HG03039 (cell line): ENCODE measurements around the gene TMBIM1.
A peak's percentile ranks its signal among the peaks of the same experiment; 100 is the strongest.
"Not testable (repeated sequence)": the region's sequence is repeated elsewhere in the genome, so short reads cannot be mapped to it uniquely, and the experiment has no call there.

Source experiments
- ATAC-seq: cut with Tn5 transposase; IDR thresholded peaks from one replicate; pipeline ENCODE4 v1.9.1; 2021; ENCODE audit warnings: mild to moderate bottlenecking, moderate library complexity; ENCODE audit not compliant: unreplicated experiment

TMBIM1 gene

DNA sequence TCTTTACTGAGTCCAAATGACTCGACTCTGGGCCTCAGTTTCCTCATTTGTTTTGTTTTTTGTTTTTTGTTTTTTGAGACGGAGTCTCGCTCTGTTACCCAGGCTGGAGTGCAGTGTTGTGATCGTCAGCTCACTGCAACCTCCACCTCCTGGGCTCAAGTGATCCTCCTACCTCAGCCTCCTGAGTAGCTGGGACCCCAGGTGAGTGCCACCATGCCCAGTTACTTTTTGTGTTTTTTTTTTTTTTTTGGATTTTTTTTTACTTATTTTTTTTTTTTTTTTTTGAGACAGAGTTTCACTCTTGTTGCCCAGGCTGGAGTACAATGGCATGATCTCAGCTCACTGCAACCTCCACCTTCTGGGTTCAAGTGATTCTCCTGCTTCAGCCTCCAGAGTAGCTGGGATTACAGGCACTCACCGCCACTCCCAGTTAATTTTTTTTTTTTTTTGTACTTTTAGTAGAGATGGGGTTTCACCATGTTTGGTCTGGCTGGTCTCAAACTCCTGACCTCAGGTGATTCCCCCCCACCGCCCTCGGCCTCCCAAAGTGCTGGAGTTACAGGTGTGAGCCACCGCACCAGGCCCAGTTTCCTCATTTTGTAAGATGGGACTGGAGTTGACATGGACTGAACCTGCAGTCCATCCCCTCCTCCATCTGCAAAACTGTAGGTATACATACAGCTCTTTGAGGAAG is 18.9 kb downstream of the TMBIM1 start:
- not testable (repeated sequence) for ATAC-seq

DNA sequence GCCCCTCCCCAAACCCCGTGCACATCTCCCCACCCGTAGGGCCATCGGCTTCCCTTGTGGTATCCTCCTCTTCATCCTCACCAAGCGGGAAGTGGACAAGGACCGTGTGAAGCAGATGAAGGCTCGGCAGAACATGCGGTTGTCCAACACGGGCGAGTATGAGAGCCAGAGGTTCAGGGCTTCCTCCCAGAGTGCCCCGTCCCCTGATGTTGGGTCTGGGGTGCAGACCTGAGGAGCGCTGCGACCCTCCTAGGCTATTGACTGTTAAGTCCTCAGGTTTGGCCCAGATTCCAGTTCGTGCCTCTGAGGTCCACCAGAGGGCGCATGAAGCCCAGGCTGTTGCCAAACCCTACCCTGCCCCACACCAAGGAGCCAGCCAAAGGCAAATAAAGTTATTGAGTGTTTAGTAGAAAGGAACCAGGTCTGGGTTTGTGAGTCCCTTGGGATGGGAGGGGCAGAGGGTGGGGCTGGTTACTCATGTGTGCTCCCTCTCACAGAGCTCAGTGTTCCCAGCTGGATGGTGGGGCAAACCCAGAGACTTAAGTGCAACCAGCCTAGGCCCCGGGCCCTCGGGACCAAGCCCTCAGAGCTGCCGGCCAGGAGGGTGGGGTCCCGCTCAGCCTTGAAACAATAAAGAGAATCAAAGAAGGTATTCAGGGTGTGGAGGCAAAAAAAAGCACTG is 19.6 kb downstream of the TMBIM1 start:
- ATAC-seq, result no peak

DNA sequence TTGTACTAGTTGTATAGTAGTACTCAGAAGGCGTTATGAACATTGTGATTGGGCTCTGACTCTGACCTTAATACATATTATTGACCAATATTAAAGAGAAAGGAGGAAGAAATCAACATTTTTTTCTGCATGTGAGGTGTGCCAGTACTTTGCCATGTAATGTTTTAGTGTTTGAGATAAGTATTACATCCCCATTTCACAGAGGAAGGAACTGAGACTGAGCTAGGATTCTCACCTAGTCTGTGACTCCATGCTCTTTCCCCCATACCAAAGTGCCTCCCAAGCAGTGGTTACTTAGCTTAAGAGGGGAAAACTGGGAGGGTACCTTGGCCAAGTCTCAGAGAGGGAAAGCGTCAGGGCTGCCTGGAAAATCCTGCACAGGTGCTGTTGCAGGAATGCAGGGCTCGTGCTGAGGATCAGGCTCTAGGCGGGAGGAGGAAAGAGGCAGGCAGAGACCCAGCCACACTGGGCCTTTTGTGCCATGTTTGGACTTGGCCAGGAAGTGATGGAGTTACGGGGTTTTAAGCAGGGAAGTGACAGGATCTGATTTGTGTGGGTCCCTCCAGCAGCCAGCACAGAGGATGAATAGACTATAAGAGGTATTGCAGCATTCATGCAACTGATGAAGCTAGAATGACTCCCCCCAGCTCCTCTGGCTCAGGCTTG is 20.3 kb downstream of the TMBIM1 start:
- no peak for ATAC-seq

DNA sequence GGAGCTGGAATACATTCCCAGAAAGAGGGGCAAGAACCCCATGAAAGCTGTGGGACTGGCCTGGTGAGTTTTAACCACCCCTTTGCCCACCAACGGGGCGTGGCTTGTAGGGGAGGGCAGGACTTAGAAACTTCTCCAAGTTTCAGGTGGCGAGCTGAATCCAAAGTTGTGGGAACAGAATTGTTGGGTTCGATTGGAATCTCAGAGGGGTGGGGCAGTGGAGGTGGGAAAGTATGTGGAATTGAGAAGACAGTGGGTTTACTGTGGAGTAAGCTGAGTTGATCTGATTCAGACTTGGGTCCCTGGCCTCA is 20.9 kb downstream of the TMBIM1 start:
- ATAC-seq, result no peak

DNA sequence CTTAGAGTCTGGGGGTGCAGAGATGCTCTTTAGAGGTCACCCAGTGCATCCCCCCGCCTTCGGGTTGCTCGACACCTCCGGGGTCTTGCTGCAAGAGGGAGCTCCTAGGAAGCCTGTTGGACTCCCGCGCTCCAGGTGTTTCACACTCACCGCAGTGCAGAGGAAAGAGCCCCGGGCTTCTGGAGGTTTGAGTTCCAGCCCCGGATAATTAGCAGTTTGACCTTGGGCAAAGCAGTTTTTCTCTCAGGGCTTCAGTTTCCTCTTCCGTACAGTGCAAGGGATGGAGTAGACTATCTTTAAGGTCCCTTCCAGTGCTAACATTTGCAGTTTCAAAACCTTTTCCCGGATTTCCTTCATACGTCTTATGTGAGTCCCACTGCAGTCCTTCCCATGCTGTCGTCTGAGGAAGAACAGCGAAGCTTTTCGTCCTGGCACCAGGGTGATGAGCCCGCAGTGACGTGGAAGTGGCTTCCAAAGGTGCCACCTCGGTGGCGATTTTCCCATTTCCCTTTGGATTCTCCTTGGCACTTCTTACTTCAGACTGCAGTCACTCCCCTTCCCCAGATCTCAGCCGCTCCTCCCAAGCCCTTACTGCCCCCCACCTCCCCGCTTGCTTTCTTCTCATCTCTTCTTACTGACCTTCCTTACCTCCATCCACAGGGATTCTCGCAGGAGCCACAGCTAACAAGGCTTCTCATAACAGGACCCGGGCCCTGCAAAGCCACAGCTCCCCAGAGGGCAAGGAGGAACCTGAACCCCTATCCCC is 21.4 kb downstream of the TMBIM1 start:
- no peak for ATAC-seq

DNA sequence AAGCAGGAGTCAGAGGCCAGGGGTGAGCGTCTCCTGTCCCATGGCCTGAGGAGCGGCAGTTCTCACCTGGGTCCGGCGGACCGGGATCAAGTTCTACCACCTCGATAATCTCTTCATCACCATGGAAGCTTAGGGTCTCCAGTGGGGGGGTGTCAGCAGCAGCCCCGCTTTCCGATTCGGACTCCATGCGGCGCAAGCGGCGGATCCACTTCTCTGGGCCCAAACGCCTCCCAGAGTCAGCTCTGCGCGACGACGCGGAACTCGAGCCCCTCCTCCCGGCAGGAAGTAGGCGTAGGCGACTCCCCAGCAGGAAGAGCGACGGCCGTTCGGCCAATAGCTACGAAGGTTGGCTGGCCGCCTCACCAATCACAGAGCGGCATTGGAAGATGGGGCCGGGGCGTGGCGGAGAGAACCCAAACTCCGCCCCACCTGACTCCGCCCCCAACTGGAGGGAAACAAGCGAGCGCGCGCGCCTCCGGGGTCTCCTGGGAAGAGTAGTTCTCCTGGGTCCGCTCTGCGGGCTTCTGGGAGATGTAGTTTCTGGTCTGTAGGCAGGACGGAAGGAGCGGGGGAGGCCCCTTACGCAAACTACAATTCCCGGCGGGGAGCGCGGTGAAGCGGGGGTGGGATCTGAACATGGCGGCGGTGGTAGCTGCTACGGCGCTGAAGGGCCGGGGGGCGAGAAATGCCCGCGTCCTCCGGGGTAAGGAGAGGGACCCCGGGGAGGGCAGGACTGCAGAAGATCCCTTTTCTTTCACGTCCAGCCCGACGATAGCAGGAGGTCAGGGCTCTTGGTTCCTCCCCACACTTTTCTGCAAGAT is 22.2 kb downstream of the TMBIM1 start, which contains the start of the genes AAMP and PNKD:
Gene AAMP, minus strand, starts transcription at position 238 of the 821 bp plus-strand sequence. Its CDS starts 51 bp downstream, at position 187.
Gene PNKD, plus strand, starts transcription at position 620 of the 821 bp plus-strand sequence. Its CDS starts 17 bp downstream, at position 637.
- peak; percentile 87 for ATAC-seq

DNA sequence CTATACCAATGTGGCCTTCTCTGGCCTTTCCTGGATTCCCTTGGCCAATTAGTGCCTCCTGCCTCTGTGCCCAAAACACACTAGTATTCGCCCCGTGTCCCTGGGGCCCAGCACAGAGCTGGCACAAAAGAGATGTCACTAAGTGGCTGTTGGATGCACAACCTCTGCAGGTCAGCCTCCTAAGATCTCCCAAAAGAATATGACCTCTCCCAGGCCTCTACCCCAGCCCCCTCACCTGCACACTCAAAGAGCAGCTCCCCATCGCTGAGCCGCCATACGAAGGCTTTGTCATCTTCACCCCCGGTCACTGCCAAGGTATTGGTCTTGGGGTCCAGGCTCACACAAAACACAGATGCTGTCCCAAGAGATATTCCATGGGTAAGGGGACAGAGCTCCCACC is 25.0 kb downstream of the TMBIM1 start:
- ATAC-seq, result no peak

DNA sequence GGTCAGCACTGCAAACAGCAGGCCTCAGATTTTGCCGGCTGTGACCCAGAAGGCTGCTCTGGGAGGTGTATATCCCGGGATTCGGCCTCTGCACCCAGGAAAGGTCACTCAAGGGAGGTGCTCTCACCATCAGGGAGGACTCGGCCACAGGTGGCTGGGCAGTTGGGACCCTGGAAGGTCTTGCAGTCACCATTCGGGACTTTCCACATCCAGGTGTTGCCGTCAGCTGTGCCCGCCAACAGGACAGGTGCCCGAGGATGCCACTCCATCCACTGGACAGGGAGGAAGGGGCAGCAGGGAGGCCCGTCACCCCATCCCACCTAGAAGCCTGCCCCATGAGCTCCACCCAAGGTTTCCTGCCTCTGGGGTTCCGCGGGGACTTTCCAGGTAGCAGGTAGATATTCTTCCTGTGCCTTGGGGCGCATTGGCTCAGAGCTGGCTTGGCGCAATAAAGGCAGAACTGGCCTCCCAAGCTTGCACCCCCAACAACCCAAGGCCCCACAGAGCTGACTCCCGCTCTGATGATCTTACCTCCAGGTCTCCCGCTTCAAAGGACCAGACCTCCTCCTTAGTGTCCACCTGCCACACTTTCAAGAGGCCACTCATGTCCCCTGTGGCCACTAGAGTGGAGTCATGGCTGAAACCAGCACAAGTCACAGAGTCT is 25.9 kb downstream of the TMBIM1 start:
- no peak for ATAC-seq

DNA sequence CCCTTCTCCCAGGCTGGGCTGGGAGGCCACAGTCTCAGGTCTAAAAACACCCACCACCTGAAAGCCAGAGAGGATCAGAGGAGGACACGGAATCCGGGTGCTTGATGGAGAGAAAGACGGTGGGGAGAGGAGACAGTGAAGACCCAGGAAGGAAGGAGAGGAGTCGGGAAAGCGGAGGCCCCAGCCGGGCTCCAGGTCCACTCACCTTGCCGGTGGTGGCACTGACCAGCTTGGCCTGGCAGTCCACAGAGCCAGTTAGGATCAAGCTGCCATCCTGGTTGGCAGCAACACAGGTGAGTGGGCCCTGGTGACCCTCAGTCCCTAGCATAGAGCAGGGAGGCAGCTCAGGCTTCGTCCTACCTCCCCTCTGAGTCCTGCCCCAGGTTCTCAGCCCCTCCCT is 26.7 kb downstream of the TMBIM1 start:
- no peak for ATAC-seq

DNA sequence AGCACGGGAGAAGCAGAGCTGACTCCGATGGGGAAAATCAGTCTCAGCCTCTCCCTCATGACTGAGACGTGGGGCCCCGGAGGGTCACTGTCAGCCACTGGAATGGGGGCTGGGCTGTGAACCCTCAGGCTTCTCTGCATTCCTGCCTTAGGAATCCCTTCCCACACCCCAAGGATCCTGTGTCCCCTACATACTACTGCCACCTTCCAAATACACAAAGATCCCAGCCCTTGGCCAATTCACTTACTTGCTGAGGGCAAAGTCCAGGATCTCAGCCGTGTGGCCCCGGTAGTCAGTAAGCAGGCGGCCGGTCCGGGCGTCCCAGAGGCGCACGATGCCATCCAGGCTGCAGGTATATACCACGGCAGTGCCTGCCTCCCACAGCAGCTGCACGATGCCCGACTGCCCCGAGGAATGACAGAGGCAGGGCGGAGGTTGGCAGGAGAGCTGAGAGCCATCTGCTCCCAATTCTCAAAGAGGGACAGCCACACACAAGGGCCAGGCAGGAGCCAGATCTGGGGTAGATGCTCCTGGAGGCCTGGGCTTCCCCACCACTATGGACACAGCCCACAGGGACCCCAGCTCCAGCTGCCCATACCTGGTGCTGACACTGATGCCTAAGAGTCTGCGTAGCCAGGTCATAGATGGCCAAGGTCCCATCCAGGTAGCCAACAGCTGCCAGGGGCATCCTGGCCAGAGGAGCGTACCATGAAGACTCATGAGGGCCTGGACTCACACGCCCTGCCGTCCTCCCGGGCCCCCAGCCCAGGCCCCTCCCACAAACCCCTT is 27.3 kb downstream of the TMBIM1 start:
- ATAC-seq, result no peak

DNA sequence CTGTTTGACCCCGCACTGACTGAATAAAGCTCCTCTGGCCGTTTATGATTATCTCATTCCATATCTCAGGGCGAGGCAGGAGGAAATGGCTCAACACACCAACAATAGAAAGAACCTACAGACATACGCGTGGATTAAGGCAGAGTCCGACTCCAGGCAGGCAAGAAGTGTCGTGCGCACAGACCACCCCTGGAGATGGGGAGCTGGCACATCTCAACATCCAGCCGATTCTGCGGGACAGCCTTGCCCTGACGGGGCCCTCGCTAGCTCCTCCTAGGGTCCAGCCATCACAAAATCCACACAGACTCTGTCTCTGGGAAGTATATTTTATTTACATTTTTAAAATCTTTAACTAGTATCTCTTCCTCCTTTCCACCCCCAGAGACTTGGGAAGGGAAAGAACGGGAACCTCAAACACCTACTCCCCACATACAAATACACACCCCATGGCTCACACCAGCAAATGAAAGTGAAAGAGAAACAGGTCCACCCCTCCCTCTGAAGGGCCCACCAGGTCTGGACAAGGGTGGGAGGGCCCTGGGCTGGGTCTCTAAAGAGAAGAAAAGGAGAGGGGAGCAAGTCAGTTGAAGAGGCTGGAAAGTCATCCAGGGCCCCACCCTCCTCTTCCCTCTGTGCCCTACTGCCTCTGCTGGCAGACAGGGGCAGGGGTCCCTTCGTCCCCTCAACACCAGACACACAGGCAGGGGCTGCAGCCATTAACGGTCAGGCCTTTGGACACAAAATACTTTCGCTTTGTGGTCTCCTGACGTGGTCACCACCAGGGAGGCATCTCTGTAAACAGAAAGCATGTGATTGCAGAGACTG is 28.3 kb downstream of the TMBIM1 start:
- ATAC-seq, result no peak

DNA sequence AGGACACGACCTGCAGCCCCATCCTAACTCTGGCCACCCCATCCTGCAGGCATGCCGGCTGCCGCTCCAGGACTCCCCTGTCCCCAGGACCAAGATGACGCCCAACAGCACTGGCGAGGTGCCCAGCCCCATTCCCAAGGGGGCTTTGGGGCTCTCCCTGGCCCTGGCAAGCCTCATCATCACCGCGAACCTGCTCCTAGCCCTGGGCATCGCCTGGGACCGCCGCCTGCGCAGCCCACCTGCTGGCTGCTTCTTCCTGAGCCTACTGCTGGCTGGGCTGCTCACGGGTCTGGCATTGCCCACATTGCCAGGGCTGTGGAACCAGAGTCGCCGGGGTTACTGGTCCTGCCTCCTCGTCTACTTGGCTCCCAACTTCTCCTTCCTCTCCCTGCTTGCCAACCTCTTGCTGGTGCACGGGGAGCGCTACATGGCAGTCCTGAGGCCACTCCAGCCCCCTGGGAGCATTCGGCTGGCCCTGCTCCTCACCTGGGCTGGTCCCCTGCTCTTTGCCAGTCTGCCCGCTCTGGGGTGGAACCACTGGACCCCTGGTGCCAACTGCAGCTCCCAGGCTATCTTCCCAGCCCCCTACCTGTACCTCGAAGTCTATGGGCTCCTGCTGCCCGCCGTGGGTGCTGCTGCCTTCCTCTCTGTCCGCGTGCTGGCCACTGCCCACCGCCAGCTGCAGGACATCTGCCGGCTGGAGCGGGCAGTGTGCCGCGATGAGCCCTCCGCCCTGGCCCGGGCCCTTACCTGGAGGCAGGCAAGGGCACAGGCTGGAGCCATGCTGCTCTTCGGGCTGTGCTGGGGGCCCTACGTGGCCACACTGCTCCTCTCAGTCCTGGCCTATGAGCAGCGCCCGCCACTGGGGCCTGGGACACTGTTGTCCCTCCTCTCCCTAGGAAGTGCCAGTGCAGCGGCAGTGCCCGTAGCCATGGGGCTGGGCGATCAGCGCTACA is 29.4 kb downstream of the TMBIM1 start:
- no peak for ATAC-seq

DNA sequence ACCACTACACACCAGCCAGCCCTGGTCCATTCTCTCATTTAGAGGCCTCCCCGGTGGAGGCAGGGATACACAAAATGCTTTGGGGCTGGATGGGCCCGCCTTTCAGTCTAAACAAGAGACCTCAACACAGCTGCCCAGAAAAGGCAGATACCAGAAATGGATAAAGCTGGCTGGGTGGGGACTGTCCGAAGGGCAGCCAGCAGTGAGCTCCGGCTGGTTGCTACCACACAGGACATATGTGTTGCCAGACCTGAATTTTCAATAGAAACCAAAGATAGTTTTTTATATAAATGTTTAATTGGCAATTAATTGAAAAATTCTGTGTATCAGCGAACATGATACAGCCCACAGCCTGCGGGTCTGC is 30.1 kb downstream of the TMBIM1 start:
- no peak for ATAC-seq

DNA sequence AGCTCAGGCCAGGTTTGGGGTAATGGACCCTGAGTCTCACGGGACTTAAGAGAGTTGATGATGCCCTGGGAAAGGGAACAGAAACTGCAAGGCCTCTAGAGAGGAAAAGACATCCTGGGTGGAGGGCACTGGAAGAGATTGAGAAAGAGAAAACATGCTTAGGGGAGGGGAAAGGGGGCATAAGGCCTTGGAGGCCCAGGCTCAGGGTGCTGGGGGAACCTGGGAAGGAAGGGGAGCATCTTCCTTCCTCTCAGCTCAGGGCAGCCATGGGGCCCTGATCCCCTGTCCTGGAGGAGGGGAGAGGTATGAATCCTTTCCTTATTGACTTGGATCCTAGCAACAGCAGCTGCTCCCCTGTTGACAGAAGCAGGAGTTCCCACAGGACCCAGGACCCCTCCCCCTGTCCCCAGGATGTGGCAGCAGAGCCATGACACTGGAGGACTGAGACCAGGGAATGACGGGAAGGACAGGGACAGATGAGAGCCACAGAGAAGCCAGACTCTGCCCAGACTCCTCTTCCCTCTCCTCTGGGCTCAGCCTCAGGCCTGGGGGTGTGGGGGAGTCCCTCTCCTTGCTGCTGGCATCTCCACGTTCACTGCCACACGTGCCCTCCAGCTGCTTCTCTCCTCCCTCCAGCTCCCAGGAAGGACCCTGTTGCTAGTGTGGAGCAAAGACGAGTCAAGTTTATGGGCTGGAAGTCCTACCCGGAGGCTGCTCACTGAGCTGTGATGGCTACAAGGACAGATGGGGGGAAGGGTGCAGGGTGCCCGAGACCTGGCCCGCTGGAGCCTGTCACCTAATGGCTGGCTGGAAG is 30.7 kb downstream of the TMBIM1 start:
- ATAC-seq, result no peak

DNA sequence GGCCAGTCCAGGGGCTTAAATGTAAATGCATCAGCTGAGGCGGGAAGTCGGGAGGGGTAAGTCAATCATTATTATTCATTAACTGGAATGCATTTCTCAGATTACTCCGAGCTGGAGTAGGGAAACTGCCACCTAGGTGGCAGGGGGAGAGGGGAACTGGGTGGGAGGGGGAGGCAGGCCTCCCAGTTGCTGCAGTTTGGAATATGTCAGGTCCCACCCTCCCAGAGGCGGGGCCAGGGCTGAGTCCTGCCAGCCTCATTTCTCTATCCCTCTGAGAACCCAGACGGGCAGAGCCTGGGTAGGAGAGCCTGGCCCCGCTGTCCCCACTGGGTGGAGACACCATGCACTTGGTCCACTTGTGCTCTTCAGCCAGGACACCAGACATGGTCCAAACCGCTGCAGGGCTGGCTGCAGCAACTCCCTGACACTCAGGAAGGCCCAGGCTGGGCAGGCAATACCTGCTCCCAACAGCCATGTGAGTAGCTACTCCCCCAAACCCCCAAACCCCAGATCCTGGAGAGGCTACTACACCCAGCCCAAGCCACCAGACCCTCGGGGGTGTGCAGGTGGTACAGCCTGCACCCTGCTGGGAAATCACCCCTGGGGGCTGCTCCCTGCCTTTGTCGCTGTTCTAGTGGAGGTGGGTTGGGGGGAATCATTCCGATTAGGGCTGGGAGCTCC is 31.4 kb downstream of the TMBIM1 start, which contains the start of gene GPBAR1:
Gene GPBAR1, plus strand, starts transcription at position 274 of the 681 bp plus-strand sequence. CDS start 1,710 bp downstream, outside the sequence.
- no peak for ATAC-seq

DNA sequence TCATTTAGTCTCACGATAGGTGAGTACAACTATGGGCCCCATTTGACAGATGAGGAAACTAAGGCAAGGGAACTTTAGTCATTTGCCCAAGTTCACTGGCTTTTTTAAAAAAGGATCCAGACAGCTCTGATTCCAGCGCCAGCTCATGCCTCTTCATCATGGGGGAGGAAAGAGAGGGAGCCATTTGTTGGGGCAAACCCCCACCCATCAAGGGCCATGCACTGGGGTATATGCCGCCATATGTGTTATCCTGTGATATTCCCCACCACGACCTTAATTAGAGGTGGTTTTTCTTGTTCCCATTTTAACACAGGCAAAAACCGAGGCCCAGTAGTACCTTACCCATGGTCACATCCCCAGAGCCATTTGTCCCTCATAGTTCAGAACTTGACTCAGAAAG is 32.1 kb downstream of the TMBIM1 start:
- no peak for ATAC-seq
